ENCODE data around the gene CSF1R.

GRCh38 chr5:150134198-150134588 is 47.8 kb upstream of the CSF1R start:
- no peak for TF ChIP-seq CTCF (conservative IDR thresholded peaks at IDR 0.05)
- TF ChIP-seq ZFX (IDR thresholded peaks at IDR 0.05) = no peak

Data from C4-2B (cell line).